Lung (tissue), 12 donors: ENCODE measurements around the gene MECP2. TPM values are rescaled to one million over a fixed set of nuclear protein-coding genes. Genes with fewer than 3 reads are reported as not detected.
"Not testable (repeated sequence)": the region's sequence is repeated elsewhere in the genome, so short reads cannot be mapped to it uniquely, and the experiment has no call there.

Experiments used
- ATAC-seq: fragments of 200-7000 bp; cut with Tn5 transposase; one replicate; pipeline ENCODE4 v1.9.1; 2020; ENCODE audit warnings: moderate number of reproducible peaks; ENCODE audit not compliant: insufficient read depth, low FRiP score
- DNase-seq, 3 donors: peaks; one replicate each; pipeline ENCODE4 v3.0.0-alpha.2; 2013 to 2017
- H3K27ac ChIP-seq, 2 donors: one replicate each; pipeline ENCODE4 v1.5.1; 2013; ENCODE audit warnings: mild to moderate bottlenecking in 2 of 2, moderate library complexity in 2 of 2, control low read depth in 1 of 2, inconsistent platforms in 1 of 2, low read depth in 1 of 2, low read length in 1 of 2
- H3K27me3 ChIP-seq, 3 donors: one replicate each; pipeline ENCODE4 v1.5.1; 2013; ENCODE audit warnings: low read length in 2 of 3; ENCODE audit not compliant: control insufficient read depth in 3 of 3, insufficient read depth in 3 of 3
- H3K36me3 ChIP-seq, 4 donors: one replicate each; pipeline ENCODE4 v1.5.1; 2013; ENCODE audit warnings: low read length in 4 of 4, mild to moderate bottlenecking in 1 of 4, moderate library complexity in 1 of 4; ENCODE audit not compliant: control insufficient read depth in 4 of 4, insufficient read depth in 4 of 4
- H3K4me1 ChIP-seq, 5 donors: one replicate each; pipeline ENCODE4 v1.5.1; 2013; ENCODE audit warnings: low read length in 5 of 5, mild to moderate bottlenecking in 2 of 5, moderate library complexity in 1 of 5; ENCODE audit not compliant: control insufficient read depth in 5 of 5, insufficient read depth in 5 of 5
- H3K4me3 ChIP-seq: one replicate; pipeline ENCODE4 v1.5.1; 2013; ENCODE audit warnings: mild to moderate bottlenecking, control low read depth, moderate library complexity
- H3K9ac ChIP-seq, 2 donors: one replicate each; pipeline ENCODE4 v1.5.1; 2013; ENCODE audit warnings: low read length in 2 of 2, control low read depth in 1 of 2; ENCODE audit not compliant: insufficient read depth in 1 of 2
- H3K9me3 ChIP-seq, 4 donors: one replicate each; pipeline ENCODE4 v1.5.1; 2013; ENCODE audit warnings: low read length in 3 of 4, mild to moderate bottlenecking in 1 of 4, moderate library complexity in 1 of 4; ENCODE audit not compliant: control insufficient read depth in 4 of 4, insufficient read depth in 3 of 4
- CTCF ChIP-seq: IDR thresholded peaks from 2 replicates; pipeline ENCODE4 v1.5.1; 2012; ENCODE audit warnings: mild to moderate bottlenecking; ENCODE audit errors: control extremely low read depth, extremely low read depth
- WGBS, 2 donors: extraction: QIAGEN DNeasy Blood & Tissue Kit; methylation state at CpG; one replicate each; pipeline ENCODE4 v1.1.7; 2013; 5-methylcytosine and 5-hydroxymethylcytosine counted together
- polyA plus RNA-seq, 2 donors: library from polyadenylated mRNA; stranded (reverse); fragments of 200-250 nt; gene quantifications; one replicate each; pipeline ENCODE4 v1.2.1, GENCODE V29; 2013
- total RNA-seq, 2 donors: library from RNA; depleted of rRNA in 1 of 2; stranded (reverse); fragments of >200 nt in 1 of 2; gene quantifications; one replicate each; pipeline ENCODE4 v1.2.1, GENCODE V29; 2014 to 2021
- donor health status: control.
- donor health status: control.
- donor health status: Bipolar disorder and iron deficiency.
- donor health status: healthy.
- donor health status: DM: yes; HTN: yes; CAD: no.

Gene MECP2
- total and polyA plus RNA-seq, 4 donors = 20.4 to 62.9 (median 38.9) TPM

GRCh38 chrX:153999359-154000037 lies 98.0 kb downstream of the MECP2 start:
- WGBS, 2 donors = 39 to 65% methylated on average over 18 to 19 of the region's 19 CpGs
- no peak overlapping the region for H3K4me3 ChIP-seq

GRCh38 chrX:153995504-153995903 lies 102.0 kb downstream of the MECP2 start:
- DNase-seq (no peak), ATAC-seq (no peak)
- no peak overlapping the region for H3K27ac ChIP-seq
- WGBS, 2 donors = 96 to 100% methylated on average over 6 to 8 of the region's 8 CpGs
- peaks cover 0 to 2% (median 0%) of the 10 kb centered on the region in 4 donors for H3K9me3 ChIP-seq
- no peak for TF ChIP-seq CTCF
- H3K4me1 ChIP-seq = no peaks in the 10 kb centered on the region
- H3K4me3 ChIP-seq = no peak overlapping the region
- no peak overlapping the region for H3K9ac ChIP-seq
- H3K36me3 ChIP-seq = no peaks in the 10 kb centered on the region
- peaks cover 0 to 15% (median 0%) of the 10 kb centered on the region in 3 donors for H3K27me3 ChIP-seq

More at GRCh38 chrX:153999359-154000037, 98.0 kb downstream of the MECP2 start:
- ATAC-seq (no peak), DNase-seq (no peak)
- Histone ChIP-seq H3K9me3 (peaks cover 0 to 4% (median 0%) of the 10 kb centered on the region in 4 donors), H3K4me1 (no peaks in the 10 kb centered on the region), H3K36me3 (no peaks in the 10 kb centered on the region), H3K27me3 (peaks cover 0 to 22% (median 0%) of the 10 kb centered on the region in 3 donors), H3K9ac (no peak overlapping the region), H3K27ac (no peak overlapping the region)
- no peak for TF ChIP-seq CTCF

- not testable (repeated sequence) for ATAC-seq, H3K4me3 ChIP-seq, H3K4me1 ChIP-seq, H3K27ac ChIP-seq, DNase-seq, H3K9ac ChIP-seq, H3K9me3 ChIP-seq, H3K36me3 ChIP-seq
- H3K27me3 ChIP-seq = peaks cover 0 to 15% (median 0%) of the 10 kb centered on the region in 3 donors
- whole genome bisulfite sequencing, 2 donors = 66 to 100% methylated on average over 1 to 5 of the region's 5 CpGs
These were observed 103.1 kb downstream of the MECP2 start for GRCh38 chrX:153994398-153994797.

GRCh38 chrX:153993978-153994377 lies 103.5 kb downstream of the MECP2 start:
- H3K9me3 ChIP-seq = no peaks in the 10 kb centered on the region
- H3K4me3 ChIP-seq = no peak overlapping the region
- H3K27me3 ChIP-seq = peaks cover 0 to 12% (median 0%) of the 10 kb centered on the region in 3 donors
- TF ChIP-seq CTCF = no peak
- ATAC-seq = no peak
- H3K36me3 ChIP-seq = no peaks in the 10 kb centered on the region
- DNase-seq = no peak
- H3K27ac ChIP-seq = no peak overlapping the region
- no peak overlapping the region for H3K9ac ChIP-seq
- 82 to 93% methylated on average over 9 to 10 of the region's 10 CpGs for WGBS, 2 donors
- no peaks in the 10 kb centered on the region for H3K4me1 ChIP-seq
